NCI-H748 treated with DMSO at 0.1 percent for 48 hours (cell line): ENCODE measurements around the gene MYL12B.
A peak's percentile ranks its signal among the peaks of the same experiment; 100 is the strongest.
"Not testable (repeated sequence)": the region's sequence is repeated elsewhere in the genome, so short reads cannot be mapped to it uniquely, and the experiment has no call there.

Experiments
- DNase-seq: peaks from one replicate; lab custom pipeline; 2025; lab: John Stamatoyannopoulos, UW

MYL12B gene

DNA sequence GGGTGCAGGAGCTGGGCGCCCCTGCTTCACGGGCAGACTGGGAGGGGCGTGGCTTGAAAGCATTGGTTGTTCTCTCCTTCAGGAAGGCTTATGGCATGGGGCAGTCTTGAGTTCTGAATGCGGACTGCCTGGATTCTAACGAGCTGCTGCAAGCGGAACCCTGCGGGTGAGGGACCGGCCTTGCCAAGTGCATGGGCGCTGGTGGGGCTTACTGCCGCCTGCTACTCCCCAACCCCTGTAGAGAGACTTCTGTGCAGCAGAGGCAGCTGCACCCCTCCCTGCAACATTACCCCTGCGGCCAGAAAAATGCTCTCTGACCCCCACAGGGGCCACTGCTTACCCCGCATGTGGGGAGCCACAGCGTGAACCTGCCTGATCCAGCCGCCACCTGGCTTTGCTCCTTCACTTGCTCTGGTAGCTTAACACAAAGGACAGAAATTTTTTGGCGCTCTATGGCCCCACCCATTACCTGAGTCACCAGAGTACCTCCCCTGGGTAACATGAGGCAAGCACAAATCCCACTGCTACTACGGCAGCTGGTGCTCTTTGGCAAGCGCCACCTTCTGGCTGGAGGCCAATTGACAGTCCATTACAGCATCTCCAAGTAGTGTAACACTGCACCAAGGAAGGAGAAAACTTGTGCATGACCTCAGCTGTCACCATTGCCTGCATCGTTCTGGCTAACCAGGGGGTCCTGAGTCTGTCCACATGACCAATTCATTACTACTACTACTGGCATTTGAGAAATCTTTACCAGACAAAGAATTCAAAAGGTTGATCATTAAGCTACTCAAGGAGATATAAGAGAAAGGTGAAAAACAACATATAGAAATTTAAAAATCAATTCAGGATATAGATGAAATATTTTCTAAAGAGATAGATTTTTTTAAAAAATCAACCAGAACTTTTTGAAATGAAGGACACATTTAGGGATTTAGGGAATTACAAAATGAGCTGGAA is 35.4 kb downstream of the MYL12B start:
- DNase-seq = peak; percentile 44

DNA sequence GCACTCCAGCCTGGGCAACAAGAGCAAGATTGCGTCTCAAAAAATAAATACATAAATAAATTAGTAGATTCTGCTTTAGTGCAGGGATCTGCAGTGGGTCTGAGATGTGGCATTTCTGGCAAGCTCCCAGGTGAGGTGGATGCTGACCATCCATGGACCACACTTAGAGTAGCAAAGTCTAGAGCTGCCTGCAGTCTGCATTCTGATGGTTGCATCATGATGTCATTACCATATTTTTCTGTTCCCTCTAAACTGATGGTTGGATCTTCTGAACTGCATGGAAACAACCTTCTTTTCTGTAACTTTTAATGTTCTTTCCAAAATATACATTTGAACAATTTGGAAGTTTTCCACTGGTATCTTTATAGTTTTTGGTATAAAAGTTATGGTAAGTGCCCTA is 42.9 kb downstream of the MYL12B start:
- DNase-seq = no peak

DNA sequence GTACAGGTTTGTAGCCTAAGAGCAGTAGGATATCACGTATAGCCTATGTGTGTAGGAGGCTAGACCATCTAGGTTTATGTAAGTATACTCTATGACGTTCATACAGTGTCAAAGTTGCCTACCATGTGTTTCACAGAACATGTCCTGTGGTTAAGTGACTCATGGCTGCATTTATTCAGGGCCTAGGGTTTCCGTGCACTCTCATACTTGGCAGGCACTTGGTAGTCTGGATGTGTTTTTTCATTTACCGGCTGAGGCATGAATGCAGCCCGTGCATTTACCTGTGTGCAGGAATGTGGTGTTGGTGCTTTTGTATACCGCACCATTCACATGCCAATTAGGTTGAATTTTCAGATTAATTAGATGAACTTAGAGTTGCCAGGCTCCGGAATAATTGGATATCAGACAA is 43.4 kb downstream of the MYL12B start:
- DNase-seq = no peak

DNA sequence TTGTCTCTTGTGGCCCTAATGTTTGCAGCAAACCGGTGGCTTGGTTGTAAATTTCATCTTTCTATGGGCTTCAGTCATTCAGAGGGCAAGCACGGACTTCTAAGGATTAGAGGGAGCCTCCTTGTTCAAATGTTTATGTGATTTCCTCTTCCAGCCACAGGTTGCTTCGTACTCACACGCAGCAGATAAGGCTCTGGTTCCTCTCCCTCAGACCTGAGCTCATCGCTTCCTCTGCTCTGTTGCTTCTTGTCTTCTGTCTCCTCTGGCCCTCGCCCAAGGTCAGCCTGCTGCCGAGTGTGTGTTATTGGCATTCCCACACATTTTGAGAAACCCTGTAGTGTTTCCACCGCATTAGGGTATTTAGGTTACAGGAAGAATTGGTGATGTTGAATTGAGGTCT is 44.0 kb downstream of the MYL12B start:
- no peak for DNase-seq

DNA sequence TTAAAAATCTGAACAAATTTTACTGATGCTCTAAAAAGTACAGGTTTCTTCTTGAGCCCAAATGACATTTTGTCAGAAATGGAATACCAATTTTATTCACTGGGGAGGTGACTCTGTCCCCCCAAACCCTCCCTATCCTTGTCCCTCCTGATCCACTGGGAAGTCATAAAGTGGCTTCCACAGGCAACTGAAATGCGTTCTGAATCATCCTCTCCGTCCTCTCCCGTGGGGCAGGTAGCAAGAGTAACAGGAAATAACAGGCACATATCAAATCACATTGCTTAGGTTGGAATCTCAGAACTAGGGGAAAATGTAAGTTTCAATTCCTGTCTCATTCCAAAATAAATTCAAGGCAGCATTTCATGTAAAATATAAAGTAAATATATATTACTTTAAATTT is 44.5 kb downstream of the MYL12B start:
- DNase-seq = no peak

DNA sequence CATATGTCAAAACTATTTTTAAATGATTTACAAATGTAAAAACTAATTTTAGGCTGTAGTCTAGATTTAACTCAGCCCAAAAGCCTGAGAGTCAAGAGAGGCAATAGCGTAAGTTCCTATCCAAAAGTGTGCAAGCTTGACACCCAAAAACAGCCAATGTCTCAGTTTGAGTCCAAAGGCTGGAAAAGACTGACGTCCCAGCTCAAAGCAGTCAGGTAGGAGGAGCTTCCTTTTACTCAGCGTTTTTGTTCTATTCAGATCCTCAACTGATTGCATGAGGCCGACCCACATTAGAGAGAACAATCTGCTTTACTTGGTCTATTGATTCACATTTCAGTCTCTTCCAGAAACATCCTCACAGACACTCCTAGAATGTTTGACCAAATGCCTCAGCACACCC is 51.8 kb downstream of the MYL12B start:
- no peak for DNase-seq

DNA sequence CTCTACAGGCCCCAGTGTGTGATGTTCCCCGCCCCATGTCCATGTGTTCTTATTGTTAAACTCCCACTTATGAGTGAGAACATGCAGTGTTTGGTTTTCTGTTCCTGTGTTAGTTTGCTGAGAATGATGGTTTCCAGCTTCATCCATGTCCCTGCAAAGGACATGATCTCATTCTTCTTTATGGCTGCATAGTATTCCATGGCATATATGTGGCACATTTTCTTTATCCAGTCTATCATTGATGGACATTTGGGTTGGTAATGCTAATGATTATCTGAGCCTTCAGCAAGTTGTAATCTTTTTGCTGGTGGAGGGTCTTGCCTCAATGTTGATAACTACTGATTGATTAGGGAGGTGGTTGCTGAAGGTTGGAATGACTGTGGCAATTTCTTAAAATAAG is 53.4 kb downstream of the MYL12B start:
- DNase-seq = not testable (repeated sequence)

DNA sequence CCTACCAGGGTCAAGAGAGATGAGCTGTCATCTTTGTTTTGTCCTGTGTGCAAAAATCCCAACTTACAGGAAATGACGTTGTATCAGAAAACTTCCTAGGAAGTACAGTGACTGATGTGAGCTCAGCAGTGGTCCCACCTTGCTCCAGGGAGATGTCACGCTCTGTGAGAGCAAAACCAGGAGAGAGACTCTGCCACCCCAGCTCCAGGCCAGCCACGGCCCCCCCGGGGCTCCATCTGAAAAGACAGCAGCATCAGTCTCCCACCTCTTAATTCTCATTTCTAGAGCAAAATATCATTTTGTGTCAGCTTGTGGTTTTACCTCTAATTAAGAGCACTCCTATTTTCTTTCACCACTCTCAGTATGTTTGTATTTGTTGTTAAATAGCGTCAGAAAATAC is 57.5 kb downstream of the MYL12B start:
- DNase-seq = no peak

DNA sequence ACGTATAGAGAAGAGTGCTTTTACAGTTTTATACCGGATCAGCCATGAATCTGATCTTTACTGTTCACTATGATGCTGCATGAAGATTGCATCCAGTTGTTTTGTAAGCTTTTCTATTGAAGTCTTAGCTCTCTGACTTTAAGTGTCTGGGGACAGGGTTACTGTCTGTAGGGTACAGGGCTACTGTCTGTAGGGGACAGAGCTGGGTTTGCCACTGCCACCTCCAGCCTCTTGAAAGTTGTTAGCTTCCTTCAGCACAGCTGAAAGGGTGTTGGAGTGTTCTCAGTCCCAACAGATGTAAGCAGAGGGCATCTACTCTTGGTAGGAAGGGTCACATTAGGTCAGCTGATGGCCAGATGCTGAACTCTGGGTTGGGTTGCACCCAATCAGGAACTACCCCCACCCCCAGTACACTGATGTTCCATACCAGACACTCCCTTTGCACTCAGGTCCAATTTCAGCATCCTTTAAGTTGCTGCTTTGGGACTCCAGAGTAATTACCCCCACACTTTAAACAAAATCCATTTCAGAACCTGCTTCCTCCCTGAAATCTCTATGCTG is 58.0 kb downstream of the MYL12B start:
- no peak for DNase-seq

DNA sequence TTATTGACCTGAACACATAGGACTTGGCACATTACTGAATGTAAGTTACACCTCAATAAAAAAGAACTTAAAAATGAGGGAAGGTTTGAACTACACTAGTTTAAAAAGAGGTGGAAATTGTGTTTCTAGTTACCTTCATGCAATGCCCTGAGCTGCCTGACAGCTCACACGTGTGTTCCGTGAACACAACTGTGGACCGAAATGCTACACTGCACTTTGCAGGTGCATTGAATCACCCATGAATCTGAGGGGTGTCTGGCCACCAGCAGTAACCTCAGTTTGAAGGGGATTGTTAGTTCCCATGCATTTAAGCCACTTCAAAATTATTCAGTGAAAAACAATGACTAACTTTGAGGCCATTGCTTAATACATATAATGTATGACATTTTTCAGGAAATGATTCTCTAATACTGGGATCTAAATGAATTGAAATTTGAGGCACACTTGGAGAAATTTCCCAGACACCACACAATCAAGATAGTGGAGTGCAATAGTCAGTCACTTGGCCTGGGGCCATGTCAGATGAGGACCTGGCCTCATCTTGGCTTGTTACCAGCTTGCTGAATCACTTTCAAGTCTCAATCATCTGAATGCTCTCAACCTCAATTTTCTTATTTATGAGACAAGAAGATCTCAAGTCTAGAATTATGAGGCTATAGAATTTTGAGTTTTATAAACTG is 59.3 kb downstream of the MYL12B start:
- DNase-seq = no peak

DNA sequence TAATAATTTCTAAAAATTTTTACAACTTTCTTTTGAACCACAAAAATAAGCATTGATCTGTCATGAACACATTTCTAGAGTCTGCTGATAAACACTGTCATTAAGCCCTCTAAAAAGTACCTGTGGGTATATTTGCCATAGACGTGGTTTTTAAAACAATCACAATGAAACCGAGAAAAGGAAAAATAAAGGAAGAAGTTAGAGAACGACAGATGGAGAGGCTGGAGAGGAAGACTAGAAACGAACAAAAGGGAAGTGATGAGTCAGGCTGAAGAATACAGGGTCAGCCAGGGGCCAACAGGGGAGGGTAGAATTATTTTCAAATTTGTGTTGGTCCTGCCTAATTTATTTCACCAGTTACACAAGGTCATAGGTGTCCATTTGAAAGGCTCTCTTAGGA is 62.0 kb downstream of the MYL12B start:
- no peak for DNase-seq
